HG03342 (cell line): ENCODE results near the gene TRIM49B.
"Not testable (repeated sequence)": the region's sequence is repeated elsewhere in the genome, so short reads cannot be mapped to it uniquely, and the experiment has no call there.

Experiments
- ATAC-seq: cut with Tn5 transposase; IDR thresholded peaks from one replicate; pipeline ENCODE4 v1.9.1; 2021; ENCODE audit warnings: mild to moderate bottlenecking, moderate library complexity; ENCODE audit not compliant: unreplicated experiment

Gene TRIM49B, protein sequence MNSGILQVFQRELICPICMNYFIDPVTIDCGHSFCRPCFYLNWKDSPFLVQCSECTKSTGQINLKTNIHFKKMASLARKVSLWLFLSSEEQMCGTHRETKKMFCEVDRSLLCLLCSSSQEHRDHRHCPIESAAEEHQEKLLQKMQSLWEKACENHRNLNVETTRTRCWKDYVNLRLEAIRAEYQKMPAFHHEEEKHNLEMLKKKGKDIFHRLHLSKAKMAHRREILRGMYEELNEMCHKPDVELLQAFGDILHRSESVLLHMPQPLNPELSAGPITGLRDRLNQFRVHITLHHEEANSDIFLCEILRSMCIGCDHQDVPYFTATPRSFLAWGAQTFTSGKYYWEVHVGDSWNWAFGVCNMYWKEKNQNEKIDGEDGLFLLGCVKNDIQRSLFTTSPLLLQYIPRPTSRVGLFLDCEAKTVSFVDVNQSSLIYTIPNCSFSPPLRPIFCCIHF

DNA sequence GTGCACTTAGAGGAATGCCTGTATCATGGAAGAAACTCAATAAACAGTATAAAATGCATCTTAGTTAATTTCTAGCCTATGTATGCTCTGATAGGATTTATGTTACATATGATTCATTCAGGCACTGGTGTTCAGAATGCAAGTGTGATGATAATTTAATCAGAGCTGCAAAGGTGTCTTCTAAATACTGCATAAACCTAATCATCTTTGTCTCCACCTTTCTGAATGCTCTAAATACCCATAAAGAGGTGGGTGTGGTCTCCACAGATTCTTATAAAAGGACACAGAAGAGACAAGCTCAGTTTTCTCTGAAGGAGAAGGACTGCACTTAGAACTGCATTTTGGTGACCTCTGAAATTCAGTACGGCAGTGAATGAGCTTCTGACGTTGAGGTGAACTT lies at the start of gene TRIM49B:
Gene TRIM49B (plus strand): TSS at position 301 of the 400 bp plus-strand sequence. CDS start 2,777 bp downstream, outside the sequence.
- ATAC-seq: not testable (repeated sequence)

DNA sequence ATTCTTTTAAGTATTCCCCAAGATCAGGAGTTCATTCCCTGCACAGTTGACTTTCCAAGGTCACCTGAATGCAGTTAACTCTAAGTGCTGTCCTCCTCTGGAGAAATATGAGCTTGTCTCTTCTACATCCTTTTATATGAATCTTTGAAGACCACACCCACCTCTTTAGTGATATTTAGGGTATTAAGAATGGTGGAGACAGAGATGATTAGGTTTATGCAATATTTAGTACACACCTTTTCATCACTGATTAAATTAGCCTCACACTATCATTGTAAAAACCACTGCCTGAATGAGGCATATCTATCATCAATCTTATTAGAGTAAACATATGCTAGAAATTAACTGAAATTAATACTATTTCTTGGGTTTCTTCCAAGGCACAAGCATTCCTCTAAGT lies 44.8 kb upstream of the TRIM49B start, which contains the start of gene TRIM51G:
Gene TRIM51G (minus strand): TSS at position 101 of the 400 bp plus-strand sequence. CDS start 2,190 bp downstream, outside the sequence.
- not testable (repeated sequence) for ATAC-seq

DNA sequence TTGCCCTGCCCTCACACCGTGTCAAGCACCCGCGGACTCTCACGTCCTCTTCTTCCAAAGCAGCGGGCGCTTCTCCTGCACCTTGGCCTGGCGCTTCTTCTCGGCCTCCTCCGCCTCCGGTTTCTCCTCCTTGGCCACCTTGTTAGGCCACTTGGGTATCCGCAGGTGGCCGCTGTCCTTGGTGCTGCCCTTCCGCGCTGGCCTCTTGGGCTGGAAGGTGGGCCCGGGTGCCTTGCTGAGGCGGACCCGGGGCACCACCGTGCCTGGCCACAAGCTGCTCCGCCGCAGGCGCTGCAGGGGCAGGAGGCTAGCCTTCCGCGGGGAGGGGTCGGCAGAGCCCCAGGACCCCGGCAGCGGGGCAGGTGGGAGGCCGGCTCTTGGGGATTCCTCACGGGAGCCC lies 19.6 kb downstream of the TRIM49B start:
- not testable (repeated sequence) for ATAC-seq

DNA sequence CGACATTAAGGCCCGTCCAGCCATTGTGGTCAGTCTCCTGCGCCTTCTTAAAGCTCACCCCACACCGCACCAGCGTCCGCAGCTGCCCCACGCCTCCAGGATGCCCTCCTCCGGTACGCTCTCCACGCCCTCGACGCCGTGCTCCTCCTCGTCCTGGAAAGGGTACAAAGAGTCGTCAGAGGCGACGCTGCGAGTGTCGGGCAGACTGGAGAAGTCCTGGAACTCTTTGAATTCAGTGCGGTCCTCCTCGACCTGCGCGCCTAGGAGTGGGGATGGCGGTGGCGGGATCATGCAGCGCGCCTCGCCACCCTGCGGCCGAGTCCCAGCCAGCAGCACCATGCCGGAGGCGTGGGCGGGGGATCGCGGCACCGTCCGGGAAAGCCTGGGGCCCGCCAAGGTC lies 21.2 kb downstream of the TRIM49B start:
- ATAC-seq: not testable (repeated sequence)

DNA sequence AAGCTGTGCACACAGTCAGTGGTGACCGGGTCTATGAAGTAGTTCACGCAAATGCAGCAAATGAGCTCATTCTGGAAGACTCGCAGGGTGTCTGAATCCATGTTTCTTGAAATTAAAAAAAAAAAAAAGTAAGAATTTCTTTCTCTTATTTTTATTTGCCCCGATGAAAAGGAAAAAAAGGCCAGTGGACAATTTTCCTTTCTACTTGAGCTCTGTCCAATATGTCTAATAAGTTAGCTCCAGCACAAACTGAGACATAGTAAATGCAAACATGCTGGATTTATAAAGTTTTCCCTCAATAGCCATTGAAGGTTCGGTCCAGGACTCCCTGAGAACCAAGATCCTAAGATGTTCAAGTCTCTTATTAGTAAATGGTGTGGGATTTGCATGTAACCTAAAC lies 30.4 kb downstream of the TRIM49B start, which contains the start of gene TRIM64C:
Gene TRIM64C (minus strand): TSS at position 101 of the 400 bp plus-strand sequence. CDS start 0 bp downstream, at position 101.
- not testable (repeated sequence) for ATAC-seq

DNA sequence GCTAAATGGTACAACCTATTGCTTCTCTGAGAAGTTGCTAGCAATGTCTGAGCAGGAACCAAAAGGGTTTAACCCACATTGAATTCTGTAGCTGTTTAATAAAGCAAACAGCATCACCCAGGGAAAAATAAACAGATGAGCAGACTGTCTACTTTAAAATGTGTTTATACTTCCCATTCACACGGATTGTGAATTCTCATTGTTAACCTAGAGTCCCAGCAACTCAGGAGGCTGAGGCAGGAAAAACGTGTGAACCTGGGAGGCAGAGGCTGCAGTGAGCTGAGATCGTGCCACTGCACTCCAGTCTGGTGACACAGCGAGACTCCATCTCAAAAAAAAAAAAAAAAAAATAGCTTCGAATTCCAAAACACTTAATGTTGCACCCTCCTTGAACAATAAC lies 41.3 kb downstream of the TRIM49B start:
- not testable (repeated sequence) for ATAC-seq
